ENCODE results near the gene CAV3.

Gene CAV3

DNA sequence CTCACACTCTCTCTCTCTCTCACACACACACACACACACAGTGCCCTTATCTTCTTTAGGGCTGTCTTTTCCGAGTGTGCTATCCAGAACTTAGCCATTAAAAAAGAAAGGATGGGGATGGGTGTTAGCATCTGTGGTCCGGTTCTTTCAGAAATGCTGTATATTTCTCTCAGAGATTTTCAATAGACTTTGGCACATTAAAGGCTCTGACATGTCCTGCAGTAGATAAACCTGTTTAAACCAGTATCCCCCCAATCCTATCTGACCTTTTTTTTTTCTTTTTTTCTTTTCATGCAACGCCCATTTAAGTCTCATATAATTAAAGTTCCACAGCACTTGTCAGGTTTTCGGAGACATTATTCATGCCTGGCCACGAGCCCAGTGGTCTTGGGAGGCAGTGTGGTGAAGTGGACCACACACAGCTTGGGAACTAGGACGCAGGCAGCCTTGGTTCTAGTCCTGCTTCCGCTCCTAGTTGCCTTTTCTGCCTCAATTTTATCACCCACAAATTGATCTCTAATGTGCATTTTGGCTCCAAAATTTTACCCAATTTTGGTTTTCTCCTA lies 13.3 kb downstream of the CAV3 start:
- Histone ChIP-seq H3K36me3 (ENCODE audit: low read depth) (peaks cover 6% of the 10 kb centered on the region; the same call in 1 of the 2 replicates), H3K27ac (ENCODE audit: poor library complexity, severe bottlenecking) (no peak overlapping the region), H3K4me3 (ENCODE audit: severe bottlenecking) (no peak overlapping the region), H3K9me3 (ENCODE audit: severe bottlenecking) (no peaks in the 10 kb centered on the region), H3K27me3 (ENCODE audit: insufficient read depth, poor library complexity, severe bottlenecking) (no peaks in the 10 kb centered on the region), H3K4me1 (ENCODE audit: insufficient read depth, poor library complexity, severe bottlenecking) (peaks cover 20% of the 10 kb centered on the region)
- TF ChIP-seq, protein P1, sequence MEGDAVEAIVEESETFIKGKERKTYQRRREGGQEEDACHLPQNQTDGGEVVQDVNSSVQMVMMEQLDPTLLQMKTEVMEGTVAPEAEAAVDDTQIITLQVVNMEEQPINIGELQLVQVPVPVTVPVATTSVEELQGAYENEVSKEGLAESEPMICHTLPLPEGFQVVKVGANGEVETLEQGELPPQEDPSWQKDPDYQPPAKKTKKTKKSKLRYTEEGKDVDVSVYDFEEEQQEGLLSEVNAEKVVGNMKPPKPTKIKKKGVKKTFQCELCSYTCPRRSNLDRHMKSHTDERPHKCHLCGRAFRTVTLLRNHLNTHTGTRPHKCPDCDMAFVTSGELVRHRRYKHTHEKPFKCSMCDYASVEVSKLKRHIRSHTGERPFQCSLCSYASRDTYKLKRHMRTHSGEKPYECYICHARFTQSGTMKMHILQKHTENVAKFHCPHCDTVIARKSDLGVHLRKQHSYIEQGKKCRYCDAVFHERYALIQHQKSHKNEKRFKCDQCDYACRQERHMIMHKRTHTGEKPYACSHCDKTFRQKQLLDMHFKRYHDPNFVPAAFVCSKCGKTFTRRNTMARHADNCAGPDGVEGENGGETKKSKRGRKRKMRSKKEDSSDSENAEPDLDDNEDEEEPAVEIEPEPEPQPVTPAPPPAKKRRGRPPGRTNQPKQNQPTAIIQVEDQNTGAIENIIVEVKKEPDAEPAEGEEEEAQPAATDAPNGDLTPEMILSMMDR (IDR thresholded peaks at IDR 0.05; ENCODE audit: poor library complexity, severe bottlenecking), result no peak
- DNase-seq (ENCODE audit: low spot score), result no peak
- no peak for ATAC-seq (ENCODE audit: low read depth)

DNA sequence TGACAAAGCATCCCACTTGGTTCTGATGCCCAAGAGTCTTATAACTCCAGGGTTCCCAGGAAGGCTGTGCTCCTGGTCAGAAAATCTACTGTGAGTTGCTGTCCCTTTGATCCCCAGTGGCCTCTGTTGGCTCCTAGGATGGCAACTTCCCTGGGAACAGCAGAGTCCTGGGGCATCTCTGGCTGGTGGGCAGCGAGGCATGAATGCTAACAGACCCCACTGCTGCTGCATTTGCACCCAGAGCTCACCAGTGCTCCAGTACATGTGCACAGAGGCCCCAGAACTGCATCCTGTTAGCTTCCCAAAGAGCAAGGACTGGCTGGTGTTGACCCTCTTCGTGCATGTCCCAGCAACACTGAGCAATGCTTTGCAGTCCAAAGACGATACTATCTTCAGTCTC lies 15.7 kb downstream of the CAV3 start:
- H3K27me3 ChIP-seq (ENCODE audit: insufficient read depth, poor library complexity, severe bottlenecking), result no peaks in the 10 kb centered on the region
- DNase-seq (ENCODE audit: low spot score) (no peak), ATAC-seq (ENCODE audit: low read depth) (no peak)
- no peak overlapping the region for H3K4me3 ChIP-seq (ENCODE audit: severe bottlenecking)
- TF ChIP-seq, protein P1 (IDR thresholded peaks at IDR 0.05; ENCODE audit: poor library complexity, severe bottlenecking), result no peak
- no peaks in the 10 kb centered on the region for H3K4me1 ChIP-seq (ENCODE audit: insufficient read depth, poor library complexity, severe bottlenecking)
- peaks cover 8% of the 10 kb centered on the region; the same call in 1 of the 2 replicates for H3K36me3 ChIP-seq (ENCODE audit: low read depth)
- H3K27ac ChIP-seq (ENCODE audit: poor library complexity, severe bottlenecking), result no peak overlapping the region
- no peaks in the 10 kb centered on the region for H3K9me3 ChIP-seq (ENCODE audit: severe bottlenecking)

DNA sequence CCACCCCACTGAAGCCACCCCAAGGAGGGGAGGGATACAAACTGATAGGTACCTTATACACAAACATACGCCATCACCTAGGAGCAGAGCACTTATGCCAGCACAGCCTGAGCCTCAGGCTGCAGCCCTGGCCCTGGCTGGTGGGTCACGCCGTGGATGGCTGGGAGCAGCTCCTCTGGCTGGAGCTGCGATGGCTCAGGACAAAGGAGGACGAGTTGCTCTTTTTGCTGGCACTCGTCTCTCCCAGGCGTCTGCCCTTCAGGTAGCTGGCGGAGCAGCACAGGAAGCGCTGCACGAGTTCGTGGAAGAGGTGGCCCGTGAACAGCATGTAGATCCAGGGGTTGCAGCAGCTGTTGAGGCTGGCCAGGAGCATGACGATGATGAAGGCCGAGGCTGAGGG lies 19.2 kb downstream of the CAV3 start:
- DNase-seq (ENCODE audit: low spot score), result no peak
- no peak for ATAC-seq (ENCODE audit: low read depth)
- TF ChIP-seq, protein P1 (IDR thresholded peaks at IDR 0.05; ENCODE audit: poor library complexity, severe bottlenecking), result no peak
- H3K4me1 ChIP-seq (ENCODE audit: insufficient read depth, poor library complexity, severe bottlenecking), result no peaks in the 10 kb centered on the region
- H3K9me3 ChIP-seq (ENCODE audit: severe bottlenecking), result no peaks in the 10 kb centered on the region
- H3K27me3 ChIP-seq (ENCODE audit: insufficient read depth, poor library complexity, severe bottlenecking), result no peaks in the 10 kb centered on the region
- H3K27ac ChIP-seq (ENCODE audit: poor library complexity, severe bottlenecking), result no peak overlapping the region
- no peak overlapping the region for H3K4me3 ChIP-seq (ENCODE audit: severe bottlenecking)
- peaks cover 8% of the 10 kb centered on the region; the same call in 1 of the 2 replicates for H3K36me3 ChIP-seq (ENCODE audit: low read depth)

DNA sequence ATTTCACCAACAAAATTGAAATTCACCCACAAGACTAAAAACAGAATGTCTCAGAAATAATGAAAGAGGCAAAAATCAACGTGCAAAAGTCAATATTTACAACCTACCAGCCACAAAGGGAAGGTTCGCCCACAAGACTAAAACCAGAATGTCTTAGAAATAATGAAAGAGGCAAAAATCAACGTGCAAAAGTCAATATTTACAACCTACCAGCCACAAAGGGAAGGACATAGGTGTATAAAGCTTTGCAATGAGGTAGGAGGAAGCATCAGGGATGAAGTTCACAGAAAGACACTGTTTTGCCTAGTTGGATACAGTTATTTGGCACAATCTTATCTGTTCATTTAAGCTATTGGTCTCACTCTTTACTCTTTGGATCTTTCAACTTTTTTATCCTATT lies 21.5 kb downstream of the CAV3 start:
- TF ChIP-seq, protein P1 (IDR thresholded peaks at IDR 0.05; ENCODE audit: poor library complexity, severe bottlenecking), result no peak
- H3K9me3 ChIP-seq (ENCODE audit: severe bottlenecking), result no peaks in the 10 kb centered on the region
- no peak for DNase-seq (ENCODE audit: low spot score)
- peaks cover 8% of the 10 kb centered on the region; the same call in 1 of the 2 replicates for H3K36me3 ChIP-seq (ENCODE audit: low read depth)
- no peak overlapping the region for H3K27ac ChIP-seq (ENCODE audit: poor library complexity, severe bottlenecking)
- H3K4me3 ChIP-seq (ENCODE audit: severe bottlenecking), result no peak overlapping the region
- no peak for ATAC-seq (ENCODE audit: low read depth)
- H3K4me1 ChIP-seq (ENCODE audit: insufficient read depth, poor library complexity, severe bottlenecking), result no peaks in the 10 kb centered on the region
- H3K27me3 ChIP-seq (ENCODE audit: insufficient read depth, poor library complexity, severe bottlenecking), result no peaks in the 10 kb centered on the region

DNA sequence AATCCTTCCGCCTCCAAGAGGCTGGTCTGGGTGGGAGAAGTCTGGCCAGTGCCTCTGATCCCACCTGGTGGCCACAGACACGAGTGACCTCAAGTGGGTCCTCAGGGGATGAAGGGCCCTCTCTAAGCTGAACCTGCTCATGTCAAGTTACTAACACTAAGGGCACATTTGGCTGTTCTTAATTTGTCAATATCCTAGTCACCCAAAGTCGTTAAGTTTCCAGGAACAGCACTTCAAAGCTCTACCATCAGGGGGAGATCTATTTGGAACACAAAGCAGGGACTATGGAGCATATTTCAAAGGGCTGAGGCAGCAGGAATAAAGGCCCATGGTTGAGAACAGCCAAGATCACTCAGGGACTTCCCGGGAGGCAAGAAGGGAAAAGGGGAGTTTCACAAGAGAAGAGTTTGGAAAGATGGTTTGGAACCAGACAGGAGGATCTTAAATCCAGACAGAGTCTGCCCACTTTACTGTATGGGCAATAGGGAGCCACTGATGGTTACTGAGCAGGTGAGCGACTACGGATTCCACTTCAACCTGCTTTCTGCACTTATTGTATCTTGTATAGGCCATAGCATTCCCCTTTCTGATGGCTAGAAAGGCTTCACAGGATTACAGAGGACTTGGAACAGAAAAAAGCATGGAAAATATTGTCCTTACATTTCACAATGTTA lies 22.1 kb downstream of the CAV3 start:
- Histone ChIP-seq H3K4me1 (ENCODE audit: insufficient read depth, poor library complexity, severe bottlenecking) (no peaks in the 10 kb centered on the region), H3K4me3 (ENCODE audit: severe bottlenecking) (no peak overlapping the region), H3K9me3 (ENCODE audit: severe bottlenecking) (no peaks in the 10 kb centered on the region), H3K27me3 (ENCODE audit: insufficient read depth, poor library complexity, severe bottlenecking) (no peaks in the 10 kb centered on the region), H3K36me3 (ENCODE audit: low read depth) (peaks cover 8% of the 10 kb centered on the region; the same call in 1 of the 2 replicates), H3K27ac (ENCODE audit: poor library complexity, severe bottlenecking) (no peak overlapping the region)
- ATAC-seq (ENCODE audit: low read depth) (peak; percentile 41; the same call in 1 of the 3 replicates), DNase-seq (ENCODE audit: low spot score) (no peak)
- TF ChIP-seq, protein P1 (IDR thresholded peaks at IDR 0.05; ENCODE audit: poor library complexity, severe bottlenecking), result no peak
